ENCODE data around the gene TNFRSF19.

The TNFRSF19 gene

GRCh38 chr13:23608701-23609413 is 38.6 kb downstream of the TNFRSF19 start:
- no peak for DNase-seq

DNA sequence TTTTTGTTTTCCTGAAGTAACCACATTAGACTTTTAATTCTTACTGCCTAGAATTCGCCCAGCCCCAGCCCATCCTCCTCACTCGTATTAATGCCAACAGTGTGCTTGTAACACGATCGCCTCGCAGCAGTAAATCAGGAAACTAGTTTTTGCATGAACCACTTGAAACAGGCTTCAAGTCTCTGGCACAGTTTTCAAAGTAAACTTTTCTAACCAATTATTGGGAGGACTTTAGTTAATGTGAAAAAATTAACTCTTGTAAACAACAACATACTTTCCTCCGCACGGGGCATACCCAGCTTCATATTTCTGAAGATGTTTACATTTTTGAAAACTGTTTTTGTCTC is 39.2 kb downstream of the TNFRSF19 start:
- DNase-seq, result peak in 1 of 2 experiments; percentile 43

DNA sequence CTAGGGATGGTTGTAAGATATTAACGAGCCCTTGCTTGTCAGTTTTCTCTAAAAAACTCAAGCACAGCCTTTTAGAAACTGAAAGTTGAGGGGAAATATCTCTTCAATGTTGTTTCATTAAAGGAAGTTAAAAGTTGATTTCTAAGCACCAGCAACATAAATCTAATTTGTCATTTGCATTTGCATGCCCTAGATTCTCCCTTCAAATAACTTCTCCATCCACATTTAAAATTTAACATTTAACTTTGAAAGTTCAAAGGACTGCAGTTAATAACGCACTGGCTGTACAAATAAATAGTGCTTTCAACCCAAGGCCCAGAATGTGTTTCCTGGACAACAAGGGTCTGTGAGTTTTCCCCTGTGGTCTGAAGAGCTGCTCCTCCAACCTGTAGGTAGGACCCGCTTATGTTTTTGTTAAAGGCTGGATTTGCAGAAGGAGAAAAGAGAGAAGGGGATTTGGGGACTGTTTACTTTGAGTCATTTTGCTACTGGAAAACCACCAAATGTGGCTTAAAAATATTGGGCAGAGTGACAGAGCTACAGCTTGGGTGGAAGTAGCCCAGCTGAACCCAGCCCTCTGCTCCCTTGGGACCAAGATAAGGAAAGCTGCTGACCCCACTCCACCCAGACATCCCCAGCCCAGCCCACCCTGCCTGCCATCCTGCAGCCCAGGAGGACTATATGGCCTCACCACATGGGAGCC is 39.8 kb downstream of the TNFRSF19 start:
- DNase-seq, result no peak

- no peak for DNase-seq
Measured at GRCh38 chr13:23610966-23611491, 40.8 kb downstream of the TNFRSF19 start.

DNA sequence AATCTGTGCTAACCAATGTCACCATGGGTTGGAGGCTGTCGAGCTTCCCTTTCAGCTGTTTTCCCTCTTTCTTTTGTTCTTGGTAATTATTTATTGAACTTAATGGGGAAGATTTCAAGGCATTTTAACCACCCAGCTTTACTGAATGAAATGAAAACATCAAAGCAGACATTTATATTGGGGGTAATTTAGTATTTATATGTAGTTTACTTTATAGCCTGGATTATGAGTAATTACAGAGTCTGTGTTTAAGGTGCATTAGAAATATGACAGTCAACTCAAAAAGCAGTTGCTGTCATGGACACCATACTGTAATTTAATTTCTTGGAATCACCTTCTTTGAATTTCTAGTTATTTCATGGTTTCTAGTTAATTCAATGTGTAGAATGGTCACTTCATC is 42.0 kb downstream of the TNFRSF19 start:
- no peak for DNase-seq

DNA sequence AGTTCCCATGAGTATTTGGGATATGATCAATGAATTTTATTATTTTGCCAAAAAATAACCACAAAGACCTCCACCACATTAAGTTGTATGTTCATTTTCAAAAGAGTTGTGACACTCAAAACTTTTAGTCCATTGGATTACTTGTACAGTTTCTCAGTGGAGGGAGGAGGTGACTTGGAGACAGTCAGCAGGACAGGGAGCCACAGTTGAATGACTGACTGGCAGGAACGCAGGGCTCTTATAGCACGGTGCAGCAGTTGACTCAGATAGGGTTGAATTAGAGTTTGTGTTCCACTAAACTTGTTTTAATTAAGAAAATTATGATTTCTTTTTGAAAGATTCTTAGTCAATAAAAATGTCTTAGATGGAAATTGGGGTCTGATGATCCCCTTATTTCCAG is 42.5 kb downstream of the TNFRSF19 start:
- DNase-seq, result no peak

GRCh38 chr13:23613596-23613995 is 43.4 kb downstream of the TNFRSF19 start:
- no peak for DNase-seq

GRCh38 chr13:23615395-23616081 is 45.3 kb downstream of the TNFRSF19 start:
- DNase-seq, result no peak

DNA sequence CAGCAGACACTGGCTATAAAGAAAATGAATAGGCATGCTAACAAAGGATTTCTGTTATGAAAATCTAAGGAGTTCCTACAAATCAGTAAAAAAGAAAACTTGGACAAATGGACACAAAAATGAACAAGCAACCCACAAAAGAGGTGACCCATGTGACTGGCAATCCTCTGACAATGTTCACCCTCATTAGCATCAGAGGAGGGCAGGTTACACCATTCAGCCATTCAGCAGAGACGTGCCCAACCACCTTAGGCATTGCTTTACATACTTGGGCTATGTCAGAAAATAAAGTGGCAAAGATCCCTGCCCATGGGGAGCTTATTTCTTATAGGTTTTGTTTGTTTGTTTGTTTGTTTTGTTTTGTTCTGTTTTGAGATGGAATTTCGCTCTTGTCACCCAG is 46.0 kb downstream of the TNFRSF19 start:
- no peak for DNase-seq

DNA sequence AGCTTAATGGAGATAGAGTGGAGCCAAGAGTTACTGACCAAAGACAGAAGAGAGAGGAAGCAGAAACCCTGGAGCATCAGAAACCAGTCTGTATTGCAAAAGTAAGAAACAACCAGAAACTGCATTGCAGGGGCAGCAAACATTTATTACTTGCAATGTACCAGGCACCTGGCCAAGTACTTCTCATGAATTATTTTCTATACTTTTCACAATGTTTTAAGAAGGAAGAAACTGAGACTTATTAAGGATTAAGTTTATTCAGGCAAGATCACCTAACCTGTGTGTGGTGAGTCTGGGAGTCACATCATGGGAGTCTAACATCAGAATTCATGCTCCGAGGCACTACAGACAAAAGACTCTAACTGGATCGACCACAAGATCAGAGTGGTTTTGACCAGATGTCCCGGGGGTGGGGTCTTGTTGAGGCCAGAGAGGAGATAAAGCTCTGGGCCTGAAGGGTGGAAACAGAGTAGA is 47.4 kb downstream of the TNFRSF19 start:
- no peak for DNase-seq

- DNase-seq, result no peak
Measured at GRCh38 chr13:23618341-23618740, 48.1 kb downstream of the TNFRSF19 start.

DNA sequence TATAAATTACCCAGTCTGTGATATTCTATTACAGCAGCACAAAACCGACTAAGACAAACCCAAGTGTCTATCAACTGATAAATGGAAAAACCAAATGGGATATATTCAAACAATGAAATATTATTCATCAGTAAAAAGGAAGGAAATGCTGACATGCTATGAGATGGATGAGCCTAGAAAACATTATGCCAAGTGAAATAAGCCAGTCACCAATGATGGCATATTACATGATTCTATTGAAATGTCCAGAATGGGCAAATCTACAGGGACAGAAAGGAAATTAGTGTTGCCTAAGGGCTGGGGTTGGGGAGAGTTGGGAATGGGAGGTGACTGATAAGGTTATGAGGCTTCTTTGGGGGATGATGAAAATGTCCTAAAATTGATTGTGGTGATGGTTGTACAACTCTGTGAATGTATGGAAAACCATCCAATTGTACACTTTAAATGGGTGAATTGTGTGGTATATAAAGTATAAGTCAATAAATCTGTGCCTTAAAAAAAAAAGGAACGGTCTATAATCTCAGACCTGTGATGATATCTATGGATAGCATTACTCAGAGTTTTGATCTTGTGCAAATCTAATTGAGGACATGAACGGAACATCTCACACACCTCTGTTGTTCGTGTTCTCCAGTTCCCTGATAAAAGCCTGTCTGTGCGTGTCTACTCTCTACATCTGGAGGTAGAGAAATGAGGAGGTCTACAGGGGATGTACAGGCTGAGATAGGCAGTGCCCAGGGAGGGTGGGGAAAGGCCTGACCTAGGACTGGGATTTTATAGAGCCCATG is 49.0 kb downstream of the TNFRSF19 start:
- no peak for DNase-seq

GRCh38 chr13:23620211-23620610 is 50.0 kb downstream of the TNFRSF19 start:
- no peak for DNase-seq

DNA sequence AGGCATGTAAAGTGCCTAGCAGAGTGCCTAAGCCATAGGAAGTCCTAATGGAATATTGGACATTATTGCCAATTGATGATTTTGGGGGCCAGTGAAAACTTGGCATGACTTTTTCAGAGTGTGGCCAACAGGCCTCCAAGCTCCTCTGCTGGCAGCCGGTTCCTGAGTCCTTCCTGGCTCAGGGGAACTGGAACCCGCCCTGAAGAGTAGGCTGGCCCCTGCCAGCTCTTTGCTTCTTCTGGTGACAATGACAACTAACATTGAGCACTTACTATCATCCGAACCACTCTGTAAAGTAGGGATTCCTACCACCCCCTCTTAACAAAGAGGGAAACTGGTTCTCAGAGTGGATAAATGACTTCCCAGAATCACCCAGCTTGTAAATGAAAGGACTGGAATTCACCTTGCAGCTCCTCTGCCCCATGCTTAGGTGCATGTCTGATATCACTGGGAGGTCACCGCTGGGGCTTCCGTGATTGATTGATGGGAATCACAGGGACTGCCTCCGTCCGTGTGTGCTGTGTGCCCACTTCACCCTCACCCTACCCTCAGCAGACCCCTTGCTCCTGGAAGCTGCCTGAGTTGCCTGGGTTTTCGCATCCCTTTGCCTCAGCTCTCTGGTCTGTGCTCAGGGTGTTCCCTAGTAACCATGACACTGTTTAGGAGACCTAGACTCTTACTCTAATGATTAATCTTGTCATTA is 50.6 kb downstream of the TNFRSF19 start:
- DNase-seq, result no peak

DNA sequence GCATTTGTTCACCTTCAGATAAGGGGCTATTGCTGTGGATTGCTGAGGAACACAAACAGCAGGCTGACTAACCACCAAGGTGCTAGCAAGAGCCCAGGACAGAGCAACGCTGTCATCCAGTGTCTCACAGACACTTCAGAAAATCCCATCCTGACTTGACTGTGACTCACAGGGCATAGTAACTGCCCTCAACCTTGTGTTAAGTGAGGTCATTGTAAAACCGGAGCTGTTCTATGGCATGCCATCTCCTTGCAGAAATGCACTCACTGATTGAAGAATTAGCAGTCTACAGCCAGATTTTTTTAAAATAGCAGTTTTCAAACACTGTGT is 51.1 kb downstream of the TNFRSF19 start:
- no peak for DNase-seq

DNA sequence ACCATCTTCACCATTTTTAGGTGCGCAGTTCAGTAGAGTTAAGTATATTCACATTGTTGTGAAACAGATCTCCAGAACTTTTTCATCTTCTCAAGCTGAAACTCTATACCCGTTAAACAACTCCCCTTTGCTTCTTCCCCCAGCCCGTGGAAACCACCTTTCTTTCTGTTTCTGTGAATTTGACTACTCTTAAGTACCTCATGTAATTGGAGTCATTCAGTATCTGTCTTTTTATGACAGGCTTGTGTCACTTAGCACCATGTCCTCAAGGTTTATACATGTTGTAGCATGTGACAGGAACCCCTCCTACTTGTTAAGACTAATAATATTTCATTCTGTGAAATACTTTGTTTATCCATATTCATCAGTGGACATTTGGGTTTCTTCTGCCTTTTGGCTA is 52.8 kb downstream of the TNFRSF19 start:
- DNase-seq, result peak in 1 of 2 experiments; percentile 6

DNA sequence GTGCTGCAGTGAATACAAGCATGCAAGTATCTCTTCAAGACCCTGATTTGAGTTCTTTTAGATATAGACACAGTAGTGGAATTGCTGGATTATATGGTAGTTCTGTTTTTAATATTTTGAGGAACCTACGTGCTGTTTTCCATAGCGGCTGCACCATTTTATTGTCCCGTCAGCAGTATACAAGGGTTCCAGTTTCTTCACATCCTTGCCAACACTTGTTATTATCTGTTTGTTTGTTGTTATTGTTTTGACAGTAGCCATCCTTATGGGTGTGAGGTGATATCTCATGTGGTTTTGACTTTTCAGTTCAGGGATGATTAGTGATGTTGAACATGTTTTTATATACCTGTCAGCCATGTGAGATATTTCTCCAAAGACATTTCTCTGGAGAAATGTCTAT is 53.2 kb downstream of the TNFRSF19 start:
- DNase-seq, result no peak

DNA sequence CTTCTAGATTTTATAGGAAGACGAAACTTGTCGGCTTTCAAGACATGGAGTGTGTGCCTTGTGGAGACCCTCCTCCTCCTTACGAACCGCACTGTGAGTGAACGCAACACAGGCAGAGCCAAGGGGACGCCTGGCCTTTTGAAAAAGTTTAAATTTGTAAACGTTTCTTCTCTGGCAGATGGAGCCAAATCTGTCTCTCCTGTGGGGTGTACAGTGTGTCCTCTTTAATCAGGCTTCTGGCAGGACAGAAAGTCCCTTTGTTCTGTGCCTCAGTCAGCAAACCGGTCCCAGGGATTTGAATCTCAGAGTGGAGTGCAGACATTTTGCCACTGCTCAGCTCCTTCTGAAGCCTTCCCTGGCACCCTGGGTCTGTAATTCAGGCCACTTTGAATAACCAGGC is 56.5 kb downstream of the TNFRSF19 start:
- no peak for DNase-seq

- no peak for DNase-seq
Measured at GRCh38 chr13:23627410-23627809, 57.2 kb downstream of the TNFRSF19 start.

GRCh38 chr13:23628250-23628649 is 58.0 kb downstream of the TNFRSF19 start:
- no peak for DNase-seq

DNA sequence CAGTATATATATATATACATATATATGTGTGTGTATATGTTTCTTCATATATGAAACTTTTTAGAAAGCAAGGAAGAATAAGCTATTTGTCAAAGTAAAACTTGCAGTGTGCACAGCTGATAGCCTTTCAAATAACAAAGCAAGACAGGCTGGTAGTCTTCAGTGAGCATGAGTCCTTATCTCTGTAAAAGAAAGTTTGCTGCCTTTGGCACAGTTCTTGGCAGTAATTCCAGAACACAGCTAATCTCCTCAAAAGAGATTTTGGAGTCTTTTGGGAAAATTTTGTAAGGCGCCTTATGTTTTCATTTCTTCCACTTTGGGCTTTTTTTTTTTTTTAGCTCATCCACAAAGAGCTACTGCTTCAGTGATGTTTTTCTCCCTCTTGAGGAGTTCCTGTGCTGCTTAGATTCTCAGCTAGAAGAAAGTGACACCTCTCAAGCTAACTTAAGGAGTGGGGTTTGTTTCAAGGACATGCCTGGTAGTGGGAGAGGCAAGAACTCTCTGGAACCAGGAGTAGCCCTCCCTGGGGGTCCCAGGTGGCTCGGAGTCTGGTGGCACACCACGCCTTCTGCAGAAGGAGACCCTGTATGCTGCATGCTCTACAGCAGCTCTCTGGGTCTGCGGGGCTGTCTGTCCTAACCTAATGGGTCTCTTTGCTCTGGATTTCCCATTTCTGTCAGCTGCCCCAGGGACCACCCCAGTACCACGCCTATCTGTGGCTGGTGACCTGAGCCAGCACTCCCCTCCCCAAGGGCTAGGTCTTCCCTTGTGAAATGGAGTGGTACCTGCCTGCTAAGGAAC is 58.8 kb downstream of the TNFRSF19 start:
- no peak for DNase-seq

Measured in NCI-H526 (cell line).